Right ventricle myocardium superior (tissue), 1 donor: ENCODE results near the gene MSI1. TPM values are rescaled to one million over a fixed set of nuclear protein-coding genes. Genes with fewer than 3 reads are reported as not detected.
A peak's percentile ranks its signal among the peaks of the same experiment; 100 is the strongest.

Experiments
- ATAC-seq: fragments of 200-7000 bp; cut with Tn5 transposase; one replicate; pipeline ENCODE4 v1.9.1; 2020; ENCODE audit warnings: mild to moderate bottlenecking; ENCODE audit not compliant: poor library complexity
- DNase-seq: peaks from one replicate; pipeline ENCODE4 v3.0.0-alpha.2; 2020
- intact Hi-C: fragments of 100-400 bp; cut with DNase I; formaldehyde crosslinking; loops from one replicate; pipeline ENCODE4 v1.11.2; 2022
- total RNA-seq: library from RNA; stranded (reverse); fragmentation: NEBNext Ultra II Directional; extraction: Animal tissue kit (Norgen Biotek cat#: 25700); gene quantifications from one replicate; pipeline ENCODE4 v1.2.1, GENCODE V29; 2021
- donor health status: DM: no; HTN: yes; CAD: no; lungs with severe emphysema.

MSI1 gene
- total RNA-seq, 1 donor from 2014 or later, result 5.4 TPM

DNA sequence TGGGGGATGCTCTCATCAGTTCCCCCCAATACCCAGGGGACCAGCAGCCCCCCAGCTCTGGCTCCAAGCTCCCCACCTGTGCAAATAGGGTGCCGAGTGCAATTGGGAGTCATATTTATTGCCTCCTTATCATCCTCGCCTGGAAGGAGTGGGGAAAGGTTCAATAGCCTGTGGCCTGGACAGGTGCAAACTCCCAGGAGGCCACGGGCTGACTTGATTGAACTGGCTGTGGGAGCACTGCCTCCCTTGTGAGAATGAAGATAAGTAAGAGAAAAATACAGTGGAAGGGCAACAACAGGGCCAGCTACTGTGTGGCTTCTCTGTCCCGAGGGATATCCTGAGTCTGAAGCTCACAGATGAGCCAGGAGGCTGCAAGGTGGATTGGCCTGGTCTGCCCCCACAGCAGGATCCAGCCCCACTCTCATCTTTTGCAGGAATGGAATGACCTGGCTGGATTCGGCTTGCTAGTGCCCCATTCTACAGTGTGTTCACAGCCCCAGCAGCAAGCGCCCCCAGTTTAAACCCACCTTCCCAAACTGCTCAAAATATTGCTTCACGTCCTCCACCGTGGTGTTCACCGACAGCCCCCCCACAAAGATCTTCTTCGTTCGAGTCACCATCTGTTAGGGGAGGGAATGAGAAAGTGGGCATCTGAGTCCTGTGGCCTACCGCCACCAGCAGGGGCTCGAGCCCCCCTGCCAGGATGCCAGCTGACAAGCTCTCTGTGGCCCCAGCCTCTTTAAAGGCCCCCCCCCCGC lies 6.3 kb downstream of the MSI1 start:
- no peak for DNase-seq
- intact Hi-C loops, result no loop called here
- no peak for ATAC-seq

DNA sequence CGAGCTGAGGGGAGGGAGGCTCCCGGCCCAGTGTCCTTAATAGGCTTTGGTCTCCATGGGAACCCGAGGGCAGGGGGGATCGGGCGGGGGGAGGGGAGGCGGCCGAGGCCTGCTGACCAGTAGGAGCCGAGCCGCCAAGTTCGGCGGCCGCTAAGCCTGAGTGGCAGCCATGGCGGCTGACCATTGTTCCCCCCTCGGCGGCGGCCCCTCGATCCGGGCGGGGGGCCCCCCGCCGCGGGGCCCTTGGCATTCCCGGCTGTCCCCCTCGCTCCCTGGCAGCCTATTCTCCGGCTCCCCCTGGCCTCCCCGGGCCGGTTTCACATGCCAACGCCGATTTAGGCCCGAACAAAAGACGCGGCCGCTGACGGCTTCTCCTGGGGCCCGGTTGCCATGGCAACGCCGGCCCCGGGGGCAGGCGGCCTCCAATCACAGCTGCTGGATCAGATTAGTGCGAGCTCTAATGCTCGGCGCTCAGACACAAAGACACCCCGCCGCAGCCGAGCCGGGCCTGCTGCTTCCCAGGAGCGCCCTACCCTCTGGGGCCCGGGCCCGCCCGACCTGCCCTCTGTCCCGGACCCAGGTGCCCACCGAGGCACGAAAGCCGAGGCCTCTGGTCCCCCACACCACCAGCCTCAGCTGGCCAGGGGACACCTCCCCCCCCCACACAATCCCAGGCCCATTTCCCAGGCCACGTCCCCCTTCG lies 7.3 kb downstream of the MSI1 start:
- intact Hi-C loops, result no loop called here
- peak; percentile 69 for ATAC-seq
- peak; percentile 75 for DNase-seq

DNA sequence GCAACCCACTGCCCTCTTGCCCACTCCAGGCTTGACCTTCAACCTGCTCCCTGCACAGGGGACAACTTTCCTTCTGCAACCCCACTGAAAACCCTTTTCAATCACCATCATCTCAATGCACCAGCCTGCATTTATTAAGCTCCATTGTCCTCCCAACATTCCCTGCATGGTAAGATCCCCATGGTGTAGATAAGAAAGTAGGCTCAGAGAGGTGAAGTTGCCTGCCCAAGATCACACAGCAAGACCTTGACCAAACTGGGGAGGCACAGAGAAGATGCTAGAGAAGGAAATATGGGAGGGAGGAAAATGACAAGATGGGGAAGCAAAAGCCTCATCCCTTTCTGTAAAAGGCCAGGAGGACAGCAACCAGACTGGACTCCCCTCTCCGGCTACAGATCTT lies 9.8 kb downstream of the MSI1 start:
- DNase-seq (no peak), ATAC-seq (no peak)
- intact Hi-C loops, result no loop called here

DNA sequence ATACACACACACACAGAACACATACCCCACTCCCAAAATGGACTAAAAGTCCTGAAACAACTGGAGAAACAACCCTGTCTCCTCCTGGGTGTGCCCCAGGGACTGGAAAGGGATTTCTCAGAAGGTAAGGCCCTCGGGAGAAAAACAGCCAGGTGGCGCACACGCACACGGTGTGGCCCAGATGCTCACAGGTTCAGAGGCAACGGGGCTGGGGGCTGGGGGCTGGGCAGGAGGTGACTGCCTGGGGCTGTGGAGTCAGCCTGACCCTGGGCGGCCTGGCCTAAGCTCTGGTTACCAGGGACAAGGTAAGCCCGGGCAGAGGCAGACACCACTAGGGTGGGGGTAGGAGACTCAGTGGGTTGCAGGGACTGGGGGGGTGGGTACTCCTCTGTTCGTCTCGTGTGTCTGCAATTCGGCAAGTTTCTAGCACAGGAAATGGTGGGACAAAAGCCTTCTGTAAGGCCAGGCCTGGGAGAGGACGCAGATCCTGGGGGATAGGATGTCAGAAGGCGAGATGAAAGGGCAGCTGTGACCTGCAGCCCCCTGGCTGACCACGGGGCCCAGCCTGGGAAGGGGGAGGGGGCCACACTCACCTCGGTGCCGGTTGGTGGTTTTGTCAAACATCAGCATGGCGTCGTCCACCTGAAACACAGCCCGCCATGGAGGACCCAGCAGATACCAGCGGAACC lies 10.4 kb downstream of the MSI1 start:
- DNase-seq (no peak), ATAC-seq (no peak)
- intact Hi-C loops, result no loop called here

DNA sequence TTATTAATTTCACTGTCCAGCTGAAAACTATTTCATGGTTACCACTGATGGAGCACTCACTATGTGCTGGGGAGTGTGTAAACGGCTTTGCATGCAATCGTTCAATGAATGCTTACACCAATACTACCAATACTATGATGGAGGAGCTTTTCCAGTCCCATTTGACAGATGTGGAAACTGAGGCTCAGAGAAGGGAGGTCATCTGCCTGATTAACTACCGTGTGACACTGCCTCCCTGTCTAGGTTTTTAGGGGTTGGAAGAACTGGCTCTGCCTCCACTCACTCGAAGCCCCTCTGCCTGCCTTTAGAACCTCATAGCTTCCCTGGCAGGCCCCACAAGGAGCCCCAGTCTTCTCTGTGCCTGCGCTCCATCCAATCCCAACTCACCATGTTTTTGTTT lies 11.9 kb downstream of the MSI1 start:
- intact Hi-C loops, result loop anchor here (2.0 kb wide), 1 partner anchor 74 kb away; no protein-coding TSS in a partner anchor
- DNase-seq, result no peak
- ATAC-seq, result no peak

DNA sequence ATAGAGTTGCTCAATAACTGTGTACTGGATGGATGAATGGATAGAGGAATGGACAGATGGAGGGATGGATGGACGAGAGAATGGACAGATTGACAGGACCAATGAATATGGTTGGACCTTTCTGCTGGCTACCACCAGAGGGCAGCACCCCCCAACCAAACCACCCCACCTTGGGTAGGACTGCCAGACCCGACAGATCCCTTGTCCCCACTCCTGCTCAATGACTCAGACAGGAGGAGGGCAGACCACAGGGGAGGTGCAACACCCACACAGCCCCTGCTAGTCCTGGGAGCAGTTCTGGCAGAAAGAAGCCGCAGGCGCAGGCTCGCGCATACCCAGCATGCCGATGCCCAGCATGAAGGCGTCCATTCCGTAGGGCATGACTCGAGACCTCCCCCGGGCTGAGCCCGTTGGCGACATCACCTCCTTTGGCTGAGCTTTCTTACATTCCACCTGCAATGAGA lies 12.4 kb downstream of the MSI1 start:
- DNase-seq (peak; percentile 76), ATAC-seq (peak; percentile 90)
- intact Hi-C loops, result loop anchor here (2.0 kb wide), 1 partner anchor 74 kb away; no protein-coding TSS in a partner anchor

DNA sequence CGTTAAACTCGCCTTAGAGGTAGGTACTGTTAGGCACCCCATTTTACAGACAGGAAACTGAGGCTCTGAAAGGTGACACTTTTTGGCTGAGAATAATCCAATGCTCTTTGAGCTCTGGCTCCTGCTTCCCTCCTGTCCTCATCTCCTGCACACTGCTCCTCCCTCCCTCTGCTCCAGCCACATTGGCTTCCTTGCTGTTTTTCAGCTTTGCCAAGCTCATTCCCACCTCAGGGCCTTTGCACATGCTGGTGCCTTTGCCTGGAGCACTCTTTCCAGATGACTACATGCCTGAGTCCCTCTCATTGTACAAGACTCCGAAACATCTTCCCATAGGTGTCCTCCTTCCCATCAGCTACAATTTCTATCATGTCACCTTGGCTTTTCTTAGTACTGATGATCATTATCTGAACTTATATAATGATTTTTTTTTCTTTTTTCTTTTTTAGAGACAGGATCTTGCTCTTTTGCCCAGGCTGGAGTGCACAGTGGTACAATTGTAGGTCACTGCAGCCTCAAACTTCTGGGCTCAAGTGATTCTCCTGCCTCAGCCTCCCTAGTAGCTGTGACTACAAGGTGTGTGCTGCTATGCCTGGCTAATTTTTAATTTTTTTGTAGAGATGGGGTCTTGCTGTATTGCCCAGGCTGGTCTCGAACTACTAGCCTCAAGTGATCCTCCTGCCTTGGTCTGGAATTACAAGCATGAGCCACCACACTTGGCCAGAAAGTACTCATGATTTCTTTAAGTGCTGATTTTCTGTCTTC lies 15.2 kb downstream of the MSI1 start:
- intact Hi-C loops, result no loop called here
- no peak for DNase-seq
- ATAC-seq, result no peak

DNA sequence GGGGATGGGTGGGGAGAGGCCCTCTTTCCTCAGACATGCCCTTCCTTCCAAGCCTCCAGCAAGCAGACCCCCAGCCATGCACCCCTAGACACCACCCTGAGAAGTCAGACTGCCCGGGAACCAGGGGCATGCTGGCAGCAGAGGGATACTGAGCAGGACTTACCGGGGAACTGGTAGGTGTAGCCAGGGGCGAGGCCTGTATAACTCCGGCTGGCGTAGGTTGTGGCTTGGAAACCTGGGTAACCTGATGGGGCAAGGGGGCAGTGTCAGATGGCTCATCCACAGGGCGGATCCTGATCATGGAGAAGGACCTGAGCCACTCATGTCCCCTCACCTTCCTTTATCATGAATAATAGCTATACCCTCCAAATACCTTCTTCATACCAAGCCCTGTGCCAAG lies 15.8 kb downstream of the MSI1 start:
- intact Hi-C loops, result no loop called here
- no peak for ATAC-seq
- no peak for DNase-seq

DNA sequence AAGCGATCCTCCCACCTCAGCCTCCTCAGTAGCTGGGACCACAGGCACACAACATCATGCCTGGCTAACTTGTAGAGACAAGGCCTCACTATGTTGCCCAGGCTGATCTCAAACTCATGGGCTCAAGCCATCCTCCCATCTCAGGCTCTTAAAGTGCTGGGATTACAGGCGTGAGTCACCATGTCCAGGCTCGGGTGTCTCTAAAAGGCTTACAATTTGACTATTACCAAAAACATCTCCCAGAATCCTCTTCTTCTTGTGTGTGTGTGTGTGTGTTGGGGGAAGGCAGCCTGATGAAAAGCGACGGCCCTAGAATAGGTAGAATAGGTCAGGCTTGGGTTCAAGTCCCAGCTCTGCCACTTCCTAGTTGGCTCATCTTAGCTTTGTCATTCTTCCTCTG lies 16.8 kb downstream of the MSI1 start:
- DNase-seq (no peak), ATAC-seq (no peak)
- intact Hi-C loops, result no loop called here

DNA sequence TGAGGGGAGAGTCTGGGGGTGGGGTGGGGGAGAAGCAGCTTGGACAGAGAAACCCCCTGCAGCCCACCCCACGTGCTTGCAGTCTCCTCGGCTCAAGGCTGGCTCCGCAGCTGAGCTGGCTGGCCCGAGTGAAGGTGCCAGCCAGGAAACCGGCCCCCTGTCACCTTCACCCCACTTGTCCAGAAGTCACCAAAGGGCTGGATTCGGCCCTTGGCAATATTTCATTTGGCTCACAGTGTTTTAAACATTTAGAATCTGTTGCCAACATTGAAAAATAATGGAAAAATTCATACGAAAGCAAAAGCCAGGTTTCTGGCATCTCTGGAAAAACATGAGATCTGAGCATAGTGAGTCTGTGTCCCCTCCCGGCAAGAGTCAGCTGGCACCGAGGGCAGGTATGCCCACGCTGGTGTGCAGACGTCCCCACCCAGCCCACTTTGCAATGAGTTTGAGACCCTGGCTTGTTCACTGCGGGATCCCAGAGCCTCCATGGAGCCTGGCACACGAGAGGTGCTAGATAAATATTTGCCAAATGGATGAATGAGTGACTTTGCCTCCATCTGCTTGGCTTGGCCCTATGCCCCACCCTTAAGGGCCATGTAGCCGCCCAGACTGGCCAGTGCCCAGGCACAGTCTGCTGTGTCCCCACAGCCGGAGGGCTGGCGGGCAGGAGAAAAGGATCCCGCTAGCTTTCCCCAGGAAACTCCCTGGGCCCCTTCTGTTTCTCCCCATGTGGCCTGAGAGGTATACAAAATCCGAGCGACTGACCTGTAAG lies 18.2 kb downstream of the MSI1 start:
- intact Hi-C loops, result no loop called here
- ATAC-seq (no peak), DNase-seq (no peak)

DNA sequence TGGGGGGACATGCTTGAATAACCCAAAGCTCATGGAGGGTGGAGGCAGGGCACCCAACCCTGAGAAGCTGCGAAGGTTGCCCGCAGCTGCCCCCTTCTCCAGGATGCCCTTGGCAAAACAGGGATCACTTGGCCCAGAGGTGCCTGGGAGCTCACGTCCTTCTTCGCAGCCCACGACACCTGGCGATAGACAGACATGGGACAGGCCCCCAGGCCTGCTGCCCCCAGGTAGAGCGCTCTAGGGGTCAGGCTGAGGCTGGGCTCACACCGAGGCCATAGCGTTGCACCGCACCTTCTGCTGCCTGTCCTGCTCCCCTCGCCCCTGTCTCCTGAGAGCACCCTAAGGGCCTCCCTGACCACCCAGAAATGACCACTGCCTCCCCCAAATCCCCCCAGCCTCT lies 21.2 kb downstream of the MSI1 start:
- intact Hi-C loops, result no loop called here
- ATAC-seq (no peak), DNase-seq (no peak)

DNA sequence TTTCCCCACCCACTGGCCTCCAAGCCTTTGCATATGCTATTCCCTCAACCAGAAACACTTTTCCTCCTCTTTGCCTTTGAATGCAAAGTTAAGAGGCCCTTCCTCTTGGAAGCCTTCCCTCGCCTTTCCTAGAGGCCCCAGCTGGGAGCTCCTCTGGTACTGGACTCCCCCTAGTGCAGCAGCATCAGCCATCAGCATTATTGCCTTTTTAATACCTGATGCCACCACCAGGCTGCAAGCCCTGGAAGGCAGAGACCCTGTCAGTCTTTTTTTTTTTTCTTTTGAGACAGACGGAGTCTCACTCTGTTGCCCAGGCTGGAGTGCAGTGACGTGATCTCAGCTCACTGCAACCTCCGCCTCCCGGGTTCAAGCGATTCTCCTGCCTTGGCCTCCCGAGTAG lies 22.3 kb downstream of the MSI1 start:
- DNase-seq (no peak), ATAC-seq (no peak)
- intact Hi-C loops, result no loop called here

DNA sequence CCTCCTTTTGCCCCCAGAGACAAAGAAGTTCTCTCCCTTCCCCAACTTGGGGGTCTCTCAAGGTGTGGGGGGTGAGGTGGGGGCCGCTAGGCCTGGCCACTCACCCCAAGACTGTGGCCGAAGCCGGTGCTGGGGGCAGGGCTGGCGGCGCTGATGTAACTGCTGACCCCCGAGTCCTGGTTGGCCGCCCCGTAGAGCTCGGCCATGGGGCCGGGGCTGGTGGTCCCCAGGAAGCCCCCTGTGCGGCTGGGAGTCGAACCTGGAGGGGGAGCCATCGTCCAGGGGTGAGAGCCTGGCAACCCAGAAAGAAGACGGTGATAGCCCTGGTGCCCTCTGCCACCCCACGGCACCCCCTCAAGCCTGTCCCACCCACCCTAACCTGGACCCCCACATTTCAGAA lies 22.9 kb downstream of the MSI1 start:
- no peak for DNase-seq
- no peak for ATAC-seq
- intact Hi-C loops, result no loop called here

DNA sequence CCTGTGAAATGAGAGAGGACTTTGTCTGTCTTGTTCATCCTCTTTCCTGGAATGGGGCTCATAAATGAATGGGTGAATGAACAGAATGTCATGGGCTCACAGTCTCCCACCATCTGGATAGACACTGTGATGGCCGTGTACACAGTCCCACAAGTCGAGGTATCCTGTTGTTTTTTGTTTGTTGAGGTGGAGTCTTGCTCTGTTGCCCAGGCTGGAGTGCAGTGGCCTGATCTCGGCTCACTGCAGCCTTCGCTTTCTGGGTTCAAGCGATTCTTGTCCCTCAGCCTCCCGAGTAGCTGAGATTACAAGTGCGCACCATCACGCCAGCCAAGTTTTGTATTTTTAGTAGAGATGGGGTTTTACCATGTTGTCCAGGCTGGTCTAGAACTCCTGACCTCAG lies 25.3 kb downstream of the MSI1 start:
- DNase-seq (no peak), ATAC-seq (no peak)
- intact Hi-C loops, result no loop called here

DNA sequence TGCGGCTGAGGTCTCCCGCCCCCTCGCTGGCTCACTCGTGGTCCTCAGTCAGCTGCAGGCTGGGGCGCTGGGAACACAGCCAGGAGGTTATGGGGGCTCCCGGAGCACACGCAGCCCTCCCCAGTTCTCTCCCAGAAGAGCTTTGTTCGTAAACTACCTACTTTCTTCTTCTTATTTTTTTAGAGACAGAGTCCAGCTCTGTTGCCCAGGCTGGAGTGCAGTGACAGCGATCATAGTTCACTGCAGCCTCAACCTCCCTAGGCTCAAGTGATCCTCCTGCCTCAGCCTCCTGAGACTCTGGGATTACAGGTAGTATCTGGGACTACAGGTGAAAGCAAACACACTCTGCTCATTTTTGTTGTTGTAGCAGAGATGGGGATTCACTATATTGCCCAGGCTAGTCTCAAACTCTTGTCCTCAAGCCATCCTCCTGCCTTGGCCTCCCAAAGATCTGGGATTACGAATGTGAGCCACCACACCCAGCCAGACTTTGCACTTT lies 25.9 kb downstream of the MSI1 start:
- intact Hi-C loops, result no loop called here
- no peak for ATAC-seq
- DNase-seq, result no peak

DNA sequence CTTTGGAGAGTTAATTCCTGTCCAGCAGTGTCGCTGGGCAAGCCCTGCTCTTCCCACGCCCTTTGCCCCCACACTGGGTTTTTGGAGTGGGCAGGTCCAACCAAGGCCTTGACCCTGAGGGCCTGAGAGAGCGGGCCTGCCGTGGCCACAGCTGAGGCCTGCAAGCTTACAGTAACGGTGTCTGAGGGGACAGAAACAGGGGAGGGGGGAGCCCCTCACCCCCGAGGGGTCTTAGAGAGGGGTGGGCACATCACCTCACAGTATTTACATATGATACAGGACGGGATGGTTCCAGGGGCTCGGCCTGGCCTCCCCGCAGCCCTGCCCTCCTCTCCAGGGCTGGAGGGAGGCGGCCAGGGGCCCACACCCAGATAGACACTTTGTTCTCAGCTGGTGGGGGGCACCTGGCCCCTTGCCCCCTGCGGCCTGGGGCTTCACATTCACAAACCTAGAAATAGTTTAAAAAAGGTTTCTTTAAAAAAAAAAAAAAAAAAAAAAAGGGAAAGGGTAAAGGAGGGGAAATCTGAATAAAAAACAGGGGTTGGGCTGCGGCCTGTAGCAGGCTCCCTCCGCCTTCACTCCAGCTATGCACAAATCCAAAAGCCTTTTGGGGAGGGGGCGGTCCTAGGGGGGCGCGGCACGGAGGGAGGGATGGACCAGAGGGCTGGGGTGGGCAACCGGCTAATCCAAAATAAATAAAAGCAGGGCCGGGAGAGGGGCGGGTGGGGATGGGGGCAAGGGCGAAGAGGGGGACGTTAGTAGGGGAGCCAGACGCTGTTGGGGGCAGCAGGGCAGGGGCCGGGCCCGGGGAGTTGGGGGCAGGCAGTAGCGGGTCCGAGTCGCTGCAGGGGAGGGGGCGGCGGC lies 26.6 kb downstream of the MSI1 start:
- intact Hi-C loops, result no loop called here
- DNase-seq (no peak), ATAC-seq (no peak)

DNA sequence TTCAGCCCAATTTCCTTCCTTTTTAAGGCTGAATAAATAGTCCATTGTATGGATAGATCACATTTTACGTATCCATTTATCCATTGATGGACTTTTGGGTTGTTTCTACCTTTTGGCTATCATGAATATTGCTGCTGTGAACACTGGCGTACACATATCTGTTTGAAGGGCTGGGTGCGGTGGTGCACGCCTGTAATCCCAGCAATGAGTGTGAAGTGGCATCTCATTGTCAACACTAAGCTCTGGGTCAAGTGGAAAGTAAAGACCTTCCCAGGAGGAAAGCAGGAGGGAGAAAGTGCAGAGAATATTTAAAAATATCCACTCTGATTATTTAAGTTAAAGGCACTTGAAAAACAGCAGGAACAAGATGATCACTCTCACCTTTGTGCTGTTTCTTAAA lies 29.7 kb downstream of the MSI1 start:
- ATAC-seq (no peak), DNase-seq (no peak)
- intact Hi-C loops, result no loop called here
